AML-193 (cell line): ENCODE measurements around the gene DNASE1L3.

ENCODE experiments used
- DNase-seq, 2 experiments: peaks; one replicate each; lab custom pipeline; 2025; lab: John Stamatoyannopoulos, UW

DNASE1L3 gene

DNA sequence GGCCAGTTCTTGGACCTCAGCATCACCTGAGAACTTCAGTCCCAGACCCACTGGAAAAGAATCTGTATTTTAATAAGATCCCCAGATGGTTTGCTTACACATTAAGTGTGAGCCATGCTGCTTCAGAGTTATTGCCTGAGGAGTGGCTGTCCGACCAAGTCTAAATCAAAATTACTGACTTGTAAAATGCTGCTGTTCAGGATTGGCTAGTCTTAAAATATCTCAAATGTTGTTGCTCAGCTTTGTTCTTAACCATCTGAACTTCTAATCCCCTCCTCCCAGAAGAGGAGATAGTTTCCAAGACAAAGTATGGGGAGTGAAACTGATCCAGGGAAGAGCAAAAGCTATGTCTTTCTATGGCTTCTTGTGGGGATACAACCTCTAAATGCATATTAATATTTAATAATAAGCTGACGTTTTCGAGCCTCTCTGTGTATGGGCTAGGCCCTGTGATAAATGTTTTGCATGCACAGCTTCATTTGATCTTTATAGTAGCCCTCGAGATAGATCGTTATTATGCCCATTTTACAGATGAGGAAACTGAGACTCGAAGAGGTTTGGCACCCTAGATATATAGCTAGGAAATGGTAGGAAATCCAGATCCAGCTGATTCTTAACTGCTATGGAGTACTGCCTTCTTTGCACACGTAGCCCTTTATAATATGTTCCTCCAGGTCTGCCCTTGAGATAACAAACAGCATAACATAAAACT, 52.2 kb downstream of the DNASE1L3 start:
- no peak for DNase-seq

GRCh38 chr3:58157700-58158099, 53.1 kb downstream of the DNASE1L3 start:
- DNase-seq = no peak

DNA sequence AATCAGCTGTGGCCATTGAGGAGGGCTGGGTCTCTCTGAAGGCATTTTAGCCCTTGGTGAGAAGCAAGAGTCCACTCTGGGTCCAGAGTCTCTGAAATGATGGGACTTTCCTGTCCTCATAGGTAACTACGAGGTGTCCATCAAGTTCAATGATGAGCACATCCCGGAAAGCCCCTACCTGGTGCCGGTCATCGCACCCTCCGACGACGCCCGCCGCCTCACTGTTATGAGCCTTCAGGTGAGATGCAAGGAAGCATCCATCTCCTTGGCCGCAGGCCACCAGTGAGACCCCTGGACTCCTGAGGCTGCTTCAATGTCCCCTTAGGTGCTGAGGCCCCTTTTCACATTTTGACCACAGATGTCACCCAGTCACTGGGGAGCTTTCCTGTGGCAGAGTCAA, 54.9 kb downstream of the DNASE1L3 start:
- no peak for DNase-seq

GRCh38 chr3:58154626-58155449, 55.9 kb downstream of the DNASE1L3 start:
- DNase-seq = no peak

GRCh38 chr3:58153371-58153770, 57.4 kb downstream of the DNASE1L3 start:
- no peak for DNase-seq

DNA sequence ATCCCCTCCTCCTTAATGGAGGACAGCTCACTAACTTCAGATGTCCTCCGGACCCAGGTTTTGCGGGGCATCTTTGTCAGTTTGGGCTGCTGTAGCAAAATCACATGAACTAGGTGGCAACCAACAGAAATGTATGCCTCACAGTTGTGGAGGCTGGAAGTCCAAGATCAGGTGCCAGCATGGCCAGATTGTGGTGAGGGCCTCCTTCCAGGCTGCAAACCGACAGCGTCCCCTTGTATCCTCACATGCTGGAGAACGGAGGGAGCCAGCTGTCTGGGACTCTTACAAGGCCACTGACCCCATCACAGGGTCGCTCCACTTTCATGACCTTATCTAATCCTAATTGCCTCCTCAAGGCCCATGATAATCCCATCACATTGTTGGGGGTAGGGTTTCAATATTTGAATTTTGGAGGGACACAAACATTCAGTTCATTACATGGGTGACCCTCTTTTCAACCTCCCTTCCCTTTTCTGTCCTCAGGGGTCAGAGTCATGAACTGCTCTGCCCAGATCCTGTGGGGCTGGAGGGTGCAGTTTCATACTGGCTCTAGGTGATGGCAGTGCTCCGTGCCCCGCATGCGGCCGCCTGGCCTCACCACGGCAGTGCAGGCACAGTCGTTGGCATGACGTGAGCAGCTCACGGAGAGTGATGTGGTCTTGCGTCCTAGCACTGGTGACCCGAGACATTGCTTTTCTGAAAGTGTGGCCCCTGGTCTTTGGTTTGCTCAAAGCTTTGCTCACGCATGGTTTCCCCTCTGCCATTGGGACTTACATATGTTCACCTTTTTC, 58.4 kb downstream of the DNASE1L3 start:
- DNase-seq = no peak

DNA sequence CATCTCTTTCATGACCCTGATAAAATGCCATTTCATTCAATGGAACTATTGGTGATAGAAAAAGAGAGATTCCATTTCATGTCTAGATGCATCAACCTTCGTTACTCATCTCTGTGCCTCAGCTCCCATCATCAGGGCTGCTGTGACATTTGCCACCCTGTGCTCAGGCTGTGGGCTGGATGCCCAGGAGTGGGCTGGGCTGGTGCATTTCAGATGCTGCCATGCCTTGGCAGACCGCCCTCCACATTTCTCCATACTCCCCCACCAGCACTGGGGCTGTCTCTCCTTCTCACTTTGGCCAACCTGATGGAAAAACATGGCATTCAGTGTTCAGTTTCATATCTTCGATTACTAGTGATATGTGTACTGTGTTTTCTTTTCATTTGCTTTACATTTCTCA, 59.1 kb downstream of the DNASE1L3 start:
- no peak for DNase-seq

DNA sequence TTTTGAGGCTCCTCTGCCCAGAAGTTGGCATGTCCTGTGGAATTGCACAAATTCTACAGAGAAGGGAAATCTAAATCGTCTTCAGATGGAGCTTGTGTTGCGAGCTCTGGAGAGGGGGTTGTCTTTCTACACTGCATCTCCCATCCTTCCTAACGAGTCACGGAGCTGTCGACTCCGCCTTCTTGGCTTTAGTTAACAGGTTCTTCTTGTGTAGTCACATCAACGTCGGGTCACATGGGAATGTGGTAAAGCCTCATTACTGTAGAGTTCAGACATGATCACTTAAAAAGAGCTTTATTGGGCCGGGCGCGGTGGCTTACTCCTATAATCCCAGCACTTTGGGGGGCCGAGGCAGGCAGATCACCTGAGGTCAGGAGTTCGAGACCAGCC, 60.0 kb downstream of the DNASE1L3 start:
- no peak for DNase-seq

- DNase-seq = no peak
Observed at GRCh38 chr3:58150130-58150809, 60.5 kb downstream of the DNASE1L3 start.

DNA sequence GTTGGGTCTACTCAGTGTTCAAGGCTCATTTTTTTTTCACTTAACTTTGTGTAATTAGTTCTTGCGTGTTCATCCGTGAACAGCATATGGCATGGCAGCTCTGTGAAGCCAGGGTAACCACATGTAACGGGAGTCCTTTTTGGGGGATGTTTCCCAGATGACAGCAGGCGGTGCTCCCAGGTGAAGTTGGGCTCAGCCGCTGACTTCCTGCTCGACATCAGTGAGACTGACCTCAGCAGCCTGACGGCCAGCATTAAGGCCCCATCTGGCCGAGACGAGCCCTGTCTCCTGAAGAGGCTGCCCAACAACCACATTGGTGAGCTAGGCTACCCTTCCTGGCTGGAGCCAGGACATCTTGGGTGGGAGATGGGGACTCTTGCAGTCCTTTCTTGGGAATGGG, 62.7 kb downstream of the DNASE1L3 start:
- DNase-seq = no peak

- DNase-seq = no peak
Observed at GRCh38 chr3:58144478-58145325, 66.1 kb downstream of the DNASE1L3 start.

- DNase-seq = no peak
Observed at GRCh38 chr3:58143417-58144055, 67.2 kb downstream of the DNASE1L3 start.
